GM18507 (cell line): ENCODE measurements around the gene RTN4RL1.
A peak's percentile ranks its signal among the peaks of the same experiment; 100 is the strongest.

ENCODE experiments used
- DNase-seq: peaks from one replicate; pipeline ENCODE4 v3.0.0; 2011; ENCODE audit warnings: low read depth; ENCODE audit not compliant: insufficient read length; ENCODE audit errors: extremely low spot score
- FAIRE-seq: peaks from 2 replicates; lab custom pipeline; 2011; peaks lifted over from hg19 to GRCh38; lab: Jason Lieb, UNC

The RTN4RL1 gene

GRCh38 chr17:2049333-2050299 is 24.5 kb upstream of the RTN4RL1 start:
- DNase-seq (no peak), FAIRE-seq (peak; percentile 66)

GRCh38 chr17:2048805-2049204 is 23.7 kb upstream of the RTN4RL1 start:
- DNase-seq (no peak), FAIRE-seq (no peak)

- DNase-seq, result no peak
- no peak for FAIRE-seq
These were observed 22.5 kb upstream of the RTN4RL1 start for GRCh38 chr17:2047590-2047989.

- no peak for DNase-seq
- FAIRE-seq, result no peak
These were observed 19.2 kb upstream of the RTN4RL1 start for GRCh38 chr17:2044263-2044894.

- no peak for DNase-seq
- FAIRE-seq, result no peak
These were observed 18.7 kb upstream of the RTN4RL1 start for GRCh38 chr17:2043785-2044184.

GRCh38 chr17:2042933-2043332 is 17.8 kb upstream of the RTN4RL1 start:
- FAIRE-seq, result no peak

GRCh38 chr17:2042390-2042847 is 17.3 kb upstream of the RTN4RL1 start:
- FAIRE-seq (no peak), DNase-seq (no peak)

More at GRCh38 chr17:2042933-2043332, 17.8 kb upstream of the RTN4RL1 start:
- DNase-seq, result no peak

GRCh38 chr17:2041561-2042389 is 16.6 kb upstream of the RTN4RL1 start, which contains the start of gene OVCA2:
Gene OVCA2 (plus strand): TSS chr17:2042022. CDS start chr17:2042048, 26 bp downstream.
- peak; percentile 96 for DNase-seq
- FAIRE-seq, result peak; percentile 99

- DNase-seq, result no peak
- FAIRE-seq, result no peak
These were observed 15.9 kb upstream of the RTN4RL1 start for GRCh38 chr17:2040942-2041560.

- DNase-seq, result no peak
- FAIRE-seq, result no peak
These were observed 15.2 kb upstream of the RTN4RL1 start for GRCh38 chr17:2040219-2040827.

- FAIRE-seq, result no peak
- no peak for DNase-seq
These were observed 12.0 kb upstream of the RTN4RL1 start for GRCh38 chr17:2037155-2037554.

GRCh38 chr17:2035541-2036488 is 10.7 kb upstream of the RTN4RL1 start:
- DNase-seq, result no peak
- no peak for FAIRE-seq

- DNase-seq, result no peak
- FAIRE-seq, result no peak
These were observed 9.8 kb upstream of the RTN4RL1 start for GRCh38 chr17:2034806-2035540.

- FAIRE-seq, result no peak
- DNase-seq, result no peak
These were observed 9.0 kb upstream of the RTN4RL1 start for GRCh38 chr17:2034157-2034556.

GRCh38 chr17:2033153-2033552 is 8.0 kb upstream of the RTN4RL1 start:
- no peak for FAIRE-seq
- no peak for DNase-seq

- no peak for DNase-seq
These were observed 5.6 kb upstream of the RTN4RL1 start for GRCh38 chr17:2030779-2031163.

More at GRCh38 chr17:2030779-2031163, 5.6 kb upstream of the RTN4RL1 start:
- no peak for FAIRE-seq
